H9 (cell line): ENCODE data around the gene SF3B5. TPM values are rescaled to one million over a fixed set of nuclear protein-coding genes. Genes with fewer than 3 reads are reported as not detected.

ENCODE experiments used
- DNase-seq: peaks from one replicate; pipeline ENCODE4 v3.0.0-alpha.2; 2017
- H2AFZ ChIP-seq: one replicate; pipeline ENCODE4 v1.6.1; 2013; ENCODE audit warnings: mild to moderate bottlenecking, low read length, control low read depth, moderate library complexity
- H2AK5ac ChIP-seq: 2 replicates; pipeline ENCODE4 v1.6.1; 2013; ENCODE audit warnings: low read length, control low read depth, mixed read lengths; ENCODE audit not compliant: insufficient read length
- H2BK120ac ChIP-seq: one replicate; pipeline ENCODE4 v1.6.1; 2013; ENCODE audit warnings: low read depth, mild to moderate bottlenecking, low read length, control low read depth, inconsistent platforms; ENCODE audit not compliant: poor library complexity, severe bottlenecking
- H2BK12ac ChIP-seq: 2 replicates; pipeline ENCODE4 v1.6.1; 2013; ENCODE audit warnings: low read length, control low read depth, mixed read lengths, low read depth; ENCODE audit not compliant: insufficient read length
- H2BK15ac ChIP-seq: 2 replicates; pipeline ENCODE4 v1.6.1; 2013; ENCODE audit warnings: low read depth, low read length, control low read depth
- H2BK20ac ChIP-seq: one replicate; pipeline ENCODE4 v1.6.1; 2013; ENCODE audit warnings: low read depth, mild to moderate bottlenecking, low read length, control low read depth, inconsistent platforms; ENCODE audit not compliant: poor library complexity, severe bottlenecking
- H2BK5ac ChIP-seq: 2 replicates; pipeline ENCODE4 v1.6.1; 2013; ENCODE audit warnings: low read length, control low read depth, mixed read lengths; ENCODE audit not compliant: insufficient read length
- H3K14ac ChIP-seq: 2 replicates; pipeline ENCODE4 v1.6.1; 2013; ENCODE audit warnings: low read length, control low read depth; ENCODE audit not compliant: insufficient read depth
- H3K18ac ChIP-seq: 2 replicates; pipeline ENCODE4 v1.6.1; 2013; ENCODE audit warnings: low read depth, mild to moderate bottlenecking, mixed read lengths, low read length, control low read depth; ENCODE audit not compliant: insufficient read length
- H3K23ac ChIP-seq: 2 replicates; pipeline ENCODE4 v1.6.1; 2013; ENCODE audit warnings: low read length, control low read depth, mixed read lengths, low read depth; ENCODE audit not compliant: insufficient read length
- H3K23me2 ChIP-seq: 2 replicates; pipeline ENCODE4 v1.6.1; 2013; ENCODE audit warnings: low read depth, mild to moderate bottlenecking, mixed read lengths, low read length, control low read depth; ENCODE audit not compliant: insufficient read length, poor library complexity, severe bottlenecking
- H3K27ac ChIP-seq: 2 replicates; pipeline ENCODE4 v1.5.1; 2013; ENCODE audit warnings: low read length, control low read depth, mixed read lengths, low read depth; ENCODE audit not compliant: insufficient read length
- H3K27me3 ChIP-seq: 2 replicates; pipeline ENCODE4 v1.6.1; 2013; ENCODE audit warnings: low read length, control low read depth, inconsistent platforms; ENCODE audit not compliant: insufficient read depth
- H3K4ac ChIP-seq: 2 replicates; pipeline ENCODE4 v1.6.1; 2013; ENCODE audit warnings: low read depth, mild to moderate bottlenecking, control low read depth, inconsistent platforms, low read length, moderate library complexity
- H3K4me1 ChIP-seq: 2 replicates; pipeline ENCODE4 v1.6.1; 2013; ENCODE audit warnings: low read length, control low read depth, inconsistent platforms; ENCODE audit not compliant: insufficient read depth
- H3K4me2 ChIP-seq: 2 replicates; pipeline ENCODE4 v1.6.1; 2013; ENCODE audit warnings: low read length, control low read depth, mixed read lengths; ENCODE audit not compliant: insufficient read length, insufficient read depth
- H3K56ac ChIP-seq: 2 replicates; pipeline ENCODE4 v1.6.1; 2013; ENCODE audit warnings: low read depth, mild to moderate bottlenecking, mixed read lengths, low read length, control low read depth; ENCODE audit not compliant: insufficient read length
- H3K79me1 ChIP-seq: 2 replicates; pipeline ENCODE4 v1.6.1; 2013; ENCODE audit warnings: low read depth, mild to moderate bottlenecking, moderate library complexity, low read length, control low read depth, inconsistent platforms; ENCODE audit not compliant: insufficient read depth, poor library complexity, severe bottlenecking
- H3K79me2 ChIP-seq: 2 replicates; pipeline ENCODE4 v1.6.1; 2013; ENCODE audit warnings: low read length, control low read depth, inconsistent platforms; ENCODE audit not compliant: insufficient read depth
- H3K9ac ChIP-seq: 2 replicates; pipeline ENCODE4 v1.6.1; 2013; ENCODE audit warnings: low read length, control low read depth, mixed read lengths; ENCODE audit not compliant: insufficient read length; ENCODE audit errors: extremely low read depth
- H3K9me3 ChIP-seq: one replicate; pipeline ENCODE4 v1.6.1; 2013; ENCODE audit warnings: low read depth, low read length, inconsistent platforms; ENCODE audit not compliant: control insufficient read depth
- H3T11ph ChIP-seq: one replicate; pipeline ENCODE4 v1.6.1; 2013; ENCODE audit warnings: mild to moderate bottlenecking, low read length, control low read depth, inconsistent platforms
- H4K20me1 ChIP-seq: one replicate; pipeline ENCODE4 v1.6.1; 2013; ENCODE audit not compliant: control insufficient read depth, insufficient read length, insufficient read depth
- H4K5ac ChIP-seq: 2 replicates; pipeline ENCODE4 v1.6.1; 2013; ENCODE audit warnings: low read depth, mild to moderate bottlenecking, mixed read lengths, low read length, control low read depth; ENCODE audit not compliant: insufficient read length
- H4K8ac ChIP-seq: replicated peaks from 2 replicates; pipeline ENCODE4 v1.6.1; 2013; ENCODE audit warnings: low read length, control low read depth, mixed read lengths, low read depth; ENCODE audit not compliant: insufficient read length
- H4K91ac ChIP-seq: 2 replicates; pipeline ENCODE4 v1.6.1; 2013; ENCODE audit warnings: low read depth, mild to moderate bottlenecking, moderate library complexity, mixed read lengths, low read length, control low read depth; ENCODE audit not compliant: insufficient read length
- H3K27ac Mint-ChIP-seq, 3 experiments: 2 replicates in 2 of 3; 3 replicates in 1 of 3; pipeline ENCODE4 v1.8.0; 2020 to 2021; ENCODE audit warnings: mixed read lengths in 3 of 3, mild to moderate bottlenecking in 1 of 3, moderate library complexity in 1 of 3
- H3K27me3 Mint-ChIP-seq: 2 replicates; pipeline ENCODE4 v1.8.0; 2021; ENCODE audit warnings: low read depth, mild to moderate bottlenecking, moderate library complexity, mixed read lengths
- H3K36me3 Mint-ChIP-seq, 3 experiments: 2 replicates in 2 of 3; 3 replicates in 1 of 3; pipeline ENCODE4 v1.8.0; 2020 to 2021; ENCODE audit warnings: low read depth in 3 of 3, mixed read lengths in 3 of 3; ENCODE audit not compliant: insufficient read depth in 1 of 3
- H3K4me1 Mint-ChIP-seq, 2 experiments: 2 replicates each; pipeline ENCODE4 v1.8.0; 2020; ENCODE audit warnings: mixed read lengths in 2 of 2
- H3K4me3 Mint-ChIP-seq, 2 experiments: 2 replicates in 1 of 2; 3 replicates in 1 of 2; pipeline ENCODE4 v1.8.0; 2020 to 2021; ENCODE audit warnings: mild to moderate bottlenecking in 2 of 2, mixed read lengths in 2 of 2, moderate library complexity in 1 of 2
- H3K9me3 Mint-ChIP-seq, 2 experiments: 2 replicates in 1 of 2; 3 replicates in 1 of 2; pipeline ENCODE4 v1.8.0; 2020; ENCODE audit warnings: mild to moderate bottlenecking in 2 of 2, mixed read lengths in 2 of 2, moderate library complexity in 1 of 2
- CTCF ChIP-seq: fragments of 200-600 bp; sonication (generic); conservative IDR thresholded peaks from 3 replicates; pipeline ENCODE4 v1.8.0; 2021; ENCODE audit warnings: antibody characterized with exemption, mild to moderate bottlenecking
- WGBS: extraction: QIAGEN DNeasy Blood & Tissue Kit; methylation state at CpG from one replicate; pipeline ENCODE4 v1.1.7; 2013; ENCODE audit warnings: missing lambda C conversion rate, low lambda C conversion rate, mixed read lengths; ENCODE audit not compliant: insufficient read length; ENCODE audit errors: extremely low coverage; 5-methylcytosine and 5-hydroxymethylcytosine counted together
- total RNA-seq: library from RNA; stranded (reverse); gene quantifications from 2 replicates; pipeline ENCODE4 v1.2.1, GENCODE V29; 2021

Gene SF3B5
- total RNA-seq, 1 experiment from 2014 or later: 145 TPM

DNA sequence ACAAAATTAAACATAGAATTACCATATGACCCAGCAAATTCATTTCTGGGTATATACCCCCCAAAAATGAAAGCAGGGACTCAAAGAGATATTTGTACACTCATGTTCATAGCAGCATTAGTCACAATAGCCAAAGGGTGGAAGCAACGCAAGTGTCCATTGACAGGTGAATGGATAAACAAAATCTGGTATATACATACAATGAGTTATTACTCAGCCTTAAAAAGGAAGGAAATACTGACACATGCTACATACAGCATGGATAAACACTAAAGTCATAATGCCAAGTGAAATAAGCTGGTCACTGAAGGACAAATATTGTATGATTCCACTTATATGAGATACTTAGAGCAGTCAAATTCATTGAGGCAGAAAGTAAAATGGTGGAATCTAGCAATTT lies 49.6 kb upstream of the SF3B5 start:
- peaks cover 6% of the 10 kb centered on the region for H3K23me2 ChIP-seq
- peaks cover 12% of the 10 kb centered on the region for H3K27me3 ChIP-seq
- no peak overlapping the region for H2BK5ac ChIP-seq
- no peak overlapping the region for H3K9ac ChIP-seq
- Mint-ChIP-seq H3K4me3 (no peak overlapping the region), H3K27ac (no peak overlapping the region), H3K4me1 (peaks cover 2% of the 10 kb centered on the region in 2 experiments; a peak in 2 of 4 replicates), H3K36me3 (no peaks in the 10 kb centered on the region), H3K27me3 (peaks cover 50% of the 10 kb centered on the region), H3K9me3 (no peaks in the 10 kb centered on the region)
- no peak overlapping the region for H3K56ac ChIP-seq
- H2BK12ac ChIP-seq: no peak overlapping the region
- H4K8ac ChIP-seq: no peak overlapping the region
- H2BK15ac ChIP-seq: no peak overlapping the region
- H3K27ac ChIP-seq: no peak overlapping the region
- H2BK20ac ChIP-seq: no peak overlapping the region
- H3K79me2 ChIP-seq: no peaks in the 10 kb centered on the region
- no peak for DNase-seq
- no peak overlapping the region for H2BK120ac ChIP-seq
- H3K79me1 ChIP-seq: no peaks in the 10 kb centered on the region
- H4K20me1 ChIP-seq: no peaks in the 10 kb centered on the region
- no peak overlapping the region for H3K18ac ChIP-seq
- H3K4me2 ChIP-seq: no peak overlapping the region
- no peak overlapping the region for H3K4ac ChIP-seq
- H4K5ac ChIP-seq: no peak overlapping the region
- no peaks in the 10 kb centered on the region for H3K9me3 ChIP-seq
- no peak overlapping the region for H3T11ph ChIP-seq
- H2AK5ac ChIP-seq: no peak overlapping the region
- no peak for TF ChIP-seq CTCF
- no peak overlapping the region for H3K23ac ChIP-seq
- H4K91ac ChIP-seq: no peak overlapping the region
- H3K14ac ChIP-seq: no peak overlapping the region
- no peaks in the 10 kb centered on the region for H3K4me1 ChIP-seq
- no peak overlapping the region for H2AFZ ChIP-seq
- no CpG with 5 or more reads among the region's 1 CpG for WGBS
